CD14-positive monocyte (primary cell): ENCODE data around the gene EMILIN2. TPM values are rescaled to one million over a fixed set of nuclear protein-coding genes. Genes with fewer than 3 reads are reported as not detected.

ENCODE experiments used
- DNase-seq, 3 donors: peaks; one replicate each; pipeline ENCODE4 v3.0.0-alpha.2; 2011 to 2022
- H2AFZ ChIP-seq: 2 replicates; pipeline ENCODE4 v1.6.0; 2012; ENCODE audit warnings: mild to moderate bottlenecking, low read depth, low read length, inconsistent platforms; ENCODE audit not compliant: insufficient read depth, poor library complexity, severe bottlenecking
- H3K27ac ChIP-seq, 2 donors: 1 replicate in 1 of 2; 2 replicates in 1 of 2; pipeline ENCODE4 v1.5.1; 2012 to 2013; ENCODE audit warnings: low read length in 2 of 2, control low read depth in 1 of 2, inconsistent platforms in 1 of 2, low read depth in 1 of 2, mild to moderate bottlenecking in 1 of 2
- H3K27me3 ChIP-seq, 2 donors: one replicate each; pipeline versions ENCODE4 v1.6.0 to v1.6.1; 2011 to 2013; ENCODE audit warnings: low read length in 2 of 2; ENCODE audit not compliant: control insufficient read depth in 2 of 2, insufficient read depth in 2 of 2
- H3K36me3 ChIP-seq, 2 donors: replicated peaks in 1 of 2; 1 replicate in 1 of 2; 2 replicates in 1 of 2; pipeline versions ENCODE4 v1.5.1 to v1.6.1; 2012 to 2013; ENCODE audit warnings: low read length in 2 of 2, control low read depth in 1 of 2, inconsistent platforms in 1 of 2, mild to moderate bottlenecking in 1 of 2; ENCODE audit not compliant: insufficient read depth in 2 of 2, control insufficient read depth in 1 of 2
- H3K4me1 ChIP-seq, 2 donors: 1 replicate in 1 of 2; 2 replicates in 1 of 2; pipeline versions ENCODE4 v1.5.1 to v1.6.1; 2012 to 2013; ENCODE audit warnings: low read length in 2 of 2, control low read depth in 1 of 2, inconsistent platforms in 1 of 2, mild to moderate bottlenecking in 1 of 2, moderate library complexity in 1 of 2; ENCODE audit not compliant: insufficient read depth in 2 of 2, control insufficient read depth in 1 of 2
- H3K4me2 ChIP-seq: replicated peaks from 2 replicates; pipeline ENCODE3; 2012; ENCODE audit warnings: low read length, moderate library complexity, mild to moderate bottlenecking; ENCODE audit not compliant: poor library complexity, severe bottlenecking; ENCODE audit errors: extremely low read depth
- H3K4me3 ChIP-seq, 3 experiments: fragments of 200-600 bp in 1 of 3; sonication (generic) in 1 of 3; replicated peaks in 1 of 3; 1 replicate in 2 of 3; 2 replicates in 1 of 3; pipeline ENCODE4 v1.5.1; 2011 to 2013; ENCODE audit warnings: low read length in 3 of 3, mild to moderate bottlenecking in 3 of 3, control low read depth in 2 of 3, low read depth in 2 of 3, inconsistent platforms in 1 of 3, moderate library complexity in 1 of 3
- H3K79me2 ChIP-seq: 2 replicates; pipeline ENCODE4 v1.6.0; 2012; ENCODE audit warnings: mild to moderate bottlenecking, control low read depth, inconsistent platforms, low read length, moderate library complexity; ENCODE audit not compliant: insufficient read depth
- H3K9ac ChIP-seq: 2 replicates; pipeline ENCODE4 v1.6.0; 2017; ENCODE audit warnings: low read length, mild to moderate bottlenecking; ENCODE audit not compliant: insufficient read depth, poor library complexity, severe bottlenecking
- H3K9me3 ChIP-seq, 2 donors: replicated peaks in 1 of 2; 1 replicate in 1 of 2; 2 replicates in 1 of 2; pipeline versions ENCODE4 v1.5.1 to v1.6.1; 2012 to 2013; ENCODE audit warnings: low read length in 2 of 2, control low read depth in 1 of 2; ENCODE audit not compliant: control insufficient read depth in 1 of 2, insufficient read depth in 1 of 2
- H4K20me1 ChIP-seq: 2 replicates; pipeline ENCODE4 v1.6.0; 2012; ENCODE audit warnings: mild to moderate bottlenecking, low read length, control low read depth, moderate library complexity; ENCODE audit not compliant: insufficient read depth
- H3K27ac Mint-ChIP-seq, 7 donors: one replicate each; pipeline ENCODE4 v1.8.0; 2020; ENCODE audit warnings: mild to moderate bottlenecking in 7 of 7, mixed read lengths in 7 of 7, moderate library complexity in 6 of 7, inconsistent platforms in 2 of 7
- H3K27me3 Mint-ChIP-seq, 3 donors: one replicate each; pipeline ENCODE4 v1.8.0; 2021 to 2022; ENCODE audit warnings: low read depth in 3 of 3, mild to moderate bottlenecking in 3 of 3, mixed read lengths in 3 of 3, moderate library complexity in 3 of 3, inconsistent platforms in 1 of 3
- H3K36me3 Mint-ChIP-seq, 2 donors: one replicate each; pipeline ENCODE4 v1.8.0; 2020; ENCODE audit warnings: mixed read lengths in 2 of 2, inconsistent platforms in 1 of 2, mild to moderate bottlenecking in 1 of 2
- H3K4me1 Mint-ChIP-seq: one replicate; pipeline ENCODE4 v1.8.0; 2020; ENCODE audit warnings: mild to moderate bottlenecking, mixed read lengths
- H3K4me3 Mint-ChIP-seq, 2 donors: one replicate each; pipeline ENCODE4 v1.8.0; 2020; ENCODE audit warnings: mild to moderate bottlenecking in 2 of 2, mixed read lengths in 2 of 2, moderate library complexity in 1 of 2
- H3K9me3 Mint-ChIP-seq, 7 donors: one replicate each; pipeline ENCODE4 v1.8.0; 2020 to 2022; ENCODE audit warnings: mixed read lengths in 7 of 7, mild to moderate bottlenecking in 6 of 7, moderate library complexity in 6 of 7, inconsistent platforms in 2 of 7
- WGBS: methylation state at CpG from one replicate; pipeline ENCODE4 v1.1.5; 2013; ENCODE audit warnings: missing lambda C conversion rate; ENCODE audit not compliant: insufficient coverage; 5-methylcytosine and 5-hydroxymethylcytosine counted together
- intact Hi-C, 2 donors: fragments of 100-400 bp; cut with micrococcal nuclease; formaldehyde crosslinking; loops; one replicate each; pipeline versions ENCODE4 v1.15.0 to v1.15.1; 2023
- polyA plus RNA-seq, 3 donors: library from polyadenylated mRNA; depleted of rRNA in 1 of 3; unstranded in 2 of 3; stranded (reverse) in 1 of 3; fragments of 300-500 nt in 2 of 3; fragments of >200 nt in 1 of 3; fragmentation: Illumina TruSeq in 2 of 3; gene quantifications; 1 replicate in 2 of 3; 2 replicates in 1 of 3; pipeline ENCODE4 v1.2.3, GENCODE V29; 2012 to 2021
- TF ChIP-seq, protein P1 (sequence below): fragments of 200-600 bp; IDR thresholded peaks from one replicate; pipeline ENCODE4 v1.8.0; 2022; ENCODE audit warnings: antibody characterized with exemption, mild to moderate bottlenecking

The EMILIN2 gene
- polyA plus RNA-seq, 3 donors = 30.5 to 43.2 (median 33.8) TPM

DNA sequence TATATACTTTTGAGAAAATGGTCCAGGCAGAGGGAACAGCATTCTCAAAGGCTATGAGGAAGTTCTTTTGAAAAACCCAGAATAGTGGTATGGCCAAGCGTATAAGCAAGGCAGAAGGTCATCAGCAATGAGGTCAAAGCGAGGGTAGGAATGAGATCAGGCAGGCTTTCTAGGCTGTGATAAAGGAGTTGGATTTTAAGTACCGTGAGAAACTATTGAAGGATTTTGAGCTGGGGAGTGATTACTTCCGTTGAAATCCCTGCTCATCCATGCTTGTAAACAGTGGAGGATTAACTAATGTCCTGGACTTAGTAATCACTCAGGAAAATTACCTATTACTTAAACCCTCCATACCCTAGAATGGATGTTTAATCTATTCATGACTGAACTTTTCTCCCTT is 50.2 kb downstream of the EMILIN2 start:
- Histone ChIP-seq H3K79me2 (peaks cover 98% of the 10 kb centered on the region), H3K27ac (peak overlapping the region in 1 of 2 donors; percentile 72), H2AFZ (no peak overlapping the region), H3K4me2 (no peak overlapping the region), H3K9me3 (no peaks in the 10 kb centered on the region), H3K9ac (no peak overlapping the region), H3K4me1 (peaks cover 21 to 23% of the 10 kb centered on the region in 2 donors), H3K27me3 (no peaks in the 10 kb centered on the region), H3K36me3 (peaks cover 67 to 95% of the 10 kb centered on the region in 2 donors), H4K20me1 (peaks cover 100% of the 10 kb centered on the region), H3K4me3 (no peak overlapping the region)
- H3K27me3 Mint-ChIP-seq = no peaks in the 10 kb centered on the region
- TF ChIP-seq, protein P1, sequence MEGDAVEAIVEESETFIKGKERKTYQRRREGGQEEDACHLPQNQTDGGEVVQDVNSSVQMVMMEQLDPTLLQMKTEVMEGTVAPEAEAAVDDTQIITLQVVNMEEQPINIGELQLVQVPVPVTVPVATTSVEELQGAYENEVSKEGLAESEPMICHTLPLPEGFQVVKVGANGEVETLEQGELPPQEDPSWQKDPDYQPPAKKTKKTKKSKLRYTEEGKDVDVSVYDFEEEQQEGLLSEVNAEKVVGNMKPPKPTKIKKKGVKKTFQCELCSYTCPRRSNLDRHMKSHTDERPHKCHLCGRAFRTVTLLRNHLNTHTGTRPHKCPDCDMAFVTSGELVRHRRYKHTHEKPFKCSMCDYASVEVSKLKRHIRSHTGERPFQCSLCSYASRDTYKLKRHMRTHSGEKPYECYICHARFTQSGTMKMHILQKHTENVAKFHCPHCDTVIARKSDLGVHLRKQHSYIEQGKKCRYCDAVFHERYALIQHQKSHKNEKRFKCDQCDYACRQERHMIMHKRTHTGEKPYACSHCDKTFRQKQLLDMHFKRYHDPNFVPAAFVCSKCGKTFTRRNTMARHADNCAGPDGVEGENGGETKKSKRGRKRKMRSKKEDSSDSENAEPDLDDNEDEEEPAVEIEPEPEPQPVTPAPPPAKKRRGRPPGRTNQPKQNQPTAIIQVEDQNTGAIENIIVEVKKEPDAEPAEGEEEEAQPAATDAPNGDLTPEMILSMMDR = no peak
- H3K27ac Mint-ChIP-seq = peak overlapping the region in 4 of 7 donors; percentile 21 to 88 (median 75)
- no peak overlapping the region for H3K4me3 Mint-ChIP-seq
- peaks cover 56 to 93% of the 10 kb centered on the region in 2 donors for H3K36me3 Mint-ChIP-seq
- H3K4me1 Mint-ChIP-seq = peaks cover 35% of the 10 kb centered on the region
- WGBS = 85% methylated on average over 2 of the region's 4 CpGs
- peaks cover 0 to 2% (median 0%) of the 10 kb centered on the region in 7 donors for H3K9me3 Mint-ChIP-seq
- DNase-seq = no peak
- intact Hi-C loops = loop anchor here in 1 of 2 donors (5.0 kb wide), 1 partner anchor 50 kb away; the partner anchor contains the start of gene EMILIN2

DNA sequence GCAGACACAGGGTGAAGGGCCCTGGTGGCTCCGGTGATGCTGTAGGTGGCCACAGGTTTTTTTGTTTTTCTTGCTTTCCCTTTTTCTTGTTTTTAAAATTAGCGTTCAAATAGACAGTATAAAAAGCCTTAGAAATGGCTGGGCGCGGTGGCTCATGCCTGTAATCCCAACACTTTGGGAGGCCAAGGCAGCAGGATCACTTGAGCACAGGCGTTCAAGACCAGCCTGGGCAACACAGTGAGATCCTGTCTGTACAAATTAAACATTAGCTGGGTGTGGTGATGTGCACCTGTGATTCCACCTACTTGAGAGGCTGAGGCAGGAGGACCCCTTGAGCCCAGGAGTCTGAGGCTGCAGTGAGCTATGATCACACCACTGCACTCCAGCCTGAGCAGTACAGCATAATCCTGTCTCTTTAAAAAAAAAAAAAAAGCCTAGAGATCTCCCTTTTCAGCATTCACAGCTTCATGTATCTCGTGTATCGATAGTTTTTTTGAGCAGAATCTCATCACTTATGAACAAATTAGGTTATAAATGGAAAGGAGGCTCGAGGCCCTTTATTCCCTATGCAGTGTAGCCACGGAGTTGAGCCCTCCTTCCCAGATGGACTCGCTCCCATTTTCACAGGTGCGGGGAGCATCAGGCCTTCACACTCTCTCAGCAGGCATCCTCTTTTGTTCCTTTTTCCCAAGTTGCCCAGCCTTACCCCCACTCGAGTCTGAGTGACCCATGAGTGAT is 50.8 kb downstream of the EMILIN2 start:
- WGBS = 88% methylated on average over 7 of the region's 12 CpGs
- intact Hi-C loops = loop anchor here in 1 of 2 donors (5.0 kb wide), 1 partner anchor 50 kb away; the partner anchor contains the start of gene EMILIN2

More for the DNA sequence above, 50.8 kb downstream of the EMILIN2 start:
- H3K27me3 Mint-ChIP-seq = no peaks in the 10 kb centered on the region
- H3K36me3 Mint-ChIP-seq = peaks cover 51 to 87% of the 10 kb centered on the region in 2 donors
- Histone ChIP-seq H3K27ac (peak overlapping the region; percentile 70 to 72), H3K36me3 (peaks cover 63 to 94% of the 10 kb centered on the region in 2 donors), H4K20me1 (peaks cover 100% of the 10 kb centered on the region), H3K9me3 (no peaks in the 10 kb centered on the region), H3K4me3 (no peak overlapping the region), H3K4me1 (peaks cover 27 to 29% of the 10 kb centered on the region in 2 donors), H3K79me2 (peaks cover 98% of the 10 kb centered on the region), H3K9ac (no peak overlapping the region), H3K4me2 (no peak overlapping the region), H3K27me3 (no peaks in the 10 kb centered on the region), H2AFZ (no peak overlapping the region)
- H3K4me3 Mint-ChIP-seq = peak overlapping the region in 1 of 2 donors; percentile 30
- peaks cover 0 to 2% (median 0%) of the 10 kb centered on the region in 7 donors for H3K9me3 Mint-ChIP-seq
- no peak for DNase-seq
- peak overlapping the region; percentile 67 to 90 (median 74) for H3K27ac Mint-ChIP-seq
- TF ChIP-seq, protein P1 = no peak
- H3K4me1 Mint-ChIP-seq = peaks cover 35% of the 10 kb centered on the region
